AG09319 (cell line): ENCODE results near the gene TSR1.

ENCODE experiments used
- DNase-seq: peaks from one replicate; pipeline ENCODE4 v3.0.0-alpha.2; 2010; ENCODE audit warnings: low read depth; ENCODE audit errors: extremely low read depth
- CTCF ChIP-seq: IDR thresholded peaks from 2 replicates; pipeline ENCODE4 v1.5.1; 2011; ENCODE audit warnings: low read depth, mild to moderate bottlenecking, inconsistent platforms, low read length, moderate library complexity

Gene TSR1

GRCh38 chr17:2277429-2278170, 58.7 kb downstream of the TSR1 start:
- DNase-seq = no peak
- TF ChIP-seq CTCF = no peak

DNA sequence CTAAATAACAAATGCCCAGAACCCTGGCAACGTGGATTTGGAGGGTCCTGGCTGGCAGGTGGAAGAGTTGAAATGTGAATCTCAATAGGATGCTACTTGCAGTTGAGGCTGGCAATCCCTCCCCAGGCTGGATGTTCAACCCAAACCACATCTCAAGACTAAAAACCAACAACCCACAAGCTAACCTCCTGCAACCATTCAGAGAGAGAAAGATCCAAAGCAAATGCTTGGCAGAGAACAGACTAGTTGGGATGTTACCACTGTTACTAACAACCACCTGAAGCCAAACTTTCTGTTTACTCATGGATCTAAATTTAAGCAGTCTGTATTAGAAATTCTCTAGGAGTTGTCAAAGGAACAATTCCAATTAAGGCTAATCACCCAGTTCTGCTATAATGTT, 60.5 kb downstream of the TSR1 start:
- no peak for DNase-seq

GRCh38 chr17:2274414-2274813, 61.8 kb downstream of the TSR1 start:
- no peak for DNase-seq
- TF ChIP-seq CTCF = no peak

More for the DNA sequence above, 60.5 kb downstream of the TSR1 start:
- TF ChIP-seq CTCF = no peak
